A673 (cell line): ENCODE measurements around the gene IDH2. TPM values are rescaled to one million over a fixed set of nuclear protein-coding genes. Genes with fewer than 3 reads are reported as not detected.

Experiments
- BruUV-seq: library from RNA; stranded (reverse); fragments of 400-500 nt; replicated peaks from 2 replicates; lab custom pipeline; 2021; lab: Mats Ljungman, UMichigan
- CTCF ChIA-PET: fragments of 300-600 bp; sonication (Branson Sonifier 250); formaldehyde crosslinking; loops from one replicate; lab custom pipeline; 2022; ENCODE audit warnings: antibody characterized with exemption; lab: Charles Lee
- POLR2A ChIA-PET: fragments of 300-600 bp; sonication (Branson Sonifier 250); formaldehyde crosslinking; loops from one replicate; lab custom pipeline; 2022; ENCODE audit warnings: antibody characterized with exemption; ENCODE audit not compliant: low non-redundant PET; lab: Charles Lee
- DNase-seq: peaks from one replicate; pipeline ENCODE4 v3.0.0-alpha.2; 2015; ENCODE audit warnings: low spot score
- H3K27ac ChIP-seq: fragments of 200-600 bp; sonication (generic); 2 replicates; pipeline ENCODE4 v1.5.1; 2016; ENCODE audit warnings: mixed run types, low read depth, mild to moderate bottlenecking, mixed read lengths, antibody characterized with exemption, low read length; ENCODE audit not compliant: poor library complexity, severe bottlenecking
- H3K27me3 ChIP-seq: fragments of 200-600 bp; sonication (generic); replicated peaks from 2 replicates; pipeline ENCODE4 v1.6.1; 2017; ENCODE audit warnings: mixed run types, low read depth, mild to moderate bottlenecking, mixed read lengths, antibody characterized with exemption, low read length; ENCODE audit not compliant: insufficient read depth, poor library complexity
- H3K36me3 ChIP-seq: fragments of 200-600 bp; sonication (generic); 2 replicates; pipeline ENCODE4 v1.6.1; 2016; ENCODE audit warnings: mixed run types, mild to moderate bottlenecking, mixed read lengths, antibody characterized with exemption, low read length; ENCODE audit not compliant: insufficient read depth, poor library complexity, severe bottlenecking
- H3K4me1 ChIP-seq: fragments of 200-600 bp; sonication (generic); 2 replicates; pipeline ENCODE4 v1.6.1; 2017; ENCODE audit warnings: mixed run types, mild to moderate bottlenecking, mixed read lengths, antibody characterized with exemption, low read length; ENCODE audit not compliant: insufficient read depth, poor library complexity, severe bottlenecking
- H3K4me3 ChIP-seq: fragments of 200-600 bp; sonication (generic); 2 replicates; pipeline ENCODE4 v1.5.1; 2016; ENCODE audit warnings: low read depth, mixed run types, mild to moderate bottlenecking, mixed read lengths, low read length; ENCODE audit not compliant: poor library complexity, severe bottlenecking
- H3K9me3 ChIP-seq: fragments of 200-600 bp; sonication (generic); 2 replicates; pipeline ENCODE4 v1.6.1; 2016; ENCODE audit warnings: mixed run types, low read depth, mild to moderate bottlenecking, mixed read lengths, antibody characterized with exemption, low read length; ENCODE audit not compliant: poor library complexity, severe bottlenecking
- EZH2 ChIP-seq: fragments of 200-600 bp; sonication (generic); IDR thresholded peaks from 2 replicates; pipeline ENCODE4 v1.6.1; 2017; ENCODE audit warnings: borderline replicate concordance, low read depth, mild to moderate bottlenecking, mixed read lengths, antibody characterized with exemption, low read length; ENCODE audit not compliant: poor library complexity, severe bottlenecking
- intact Hi-C: fragments of 100-400 bp; cut with micrococcal nuclease; formaldehyde crosslinking; loops from one replicate; pipeline ENCODE4 v1.10.0; 2022; ENCODE audit not compliant: unreplicated experiment
- total RNA-seq: library from RNA; stranded (reverse); gene quantifications from 2 replicates; pipeline ENCODE4 v1.2.3, GENCODE V29; 2021
- TF ChIP-seq, protein P1 (sequence below): fragments of 300-800, 200-600 bp; sonication (generic); conservative IDR thresholded peaks from 2 replicates; pipeline ENCODE4 v1.5.1; 2017; ENCODE audit warnings: low read depth, mild to moderate bottlenecking, antibody characterized with exemption, low read length, moderate library complexity, mixed read lengths

The IDH2 gene
- total RNA-seq, 1 experiment from 2014 or later = 99.0 TPM

DNA sequence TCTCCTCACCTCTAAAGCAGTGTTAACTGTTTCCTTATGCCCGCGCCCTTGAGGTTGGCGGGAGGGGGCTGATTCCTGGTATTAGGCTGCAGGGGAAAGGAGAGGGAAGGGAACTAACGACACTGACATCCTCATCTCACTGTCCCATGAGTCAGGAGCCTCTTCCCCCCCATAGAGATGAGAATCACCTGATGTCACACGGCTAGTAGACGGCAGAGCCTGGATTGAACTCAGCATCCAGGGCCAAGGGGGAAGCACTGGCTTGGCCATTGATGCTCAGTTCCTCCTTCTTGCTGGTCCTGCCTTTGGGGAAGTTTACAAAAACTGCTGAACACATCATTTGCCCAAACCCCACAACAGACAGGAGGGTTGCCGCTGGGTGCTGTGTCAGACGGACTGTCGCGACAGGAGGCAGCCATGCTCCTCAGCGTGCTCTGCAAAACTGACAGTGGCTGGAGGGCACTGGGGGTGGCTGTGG is 38.5 kb downstream of the IDH2 start:
- BruUV-seq = no TSS peak
- Histone ChIP-seq H3K27me3 (no peaks in the 10 kb centered on the region), H3K9me3 (no peaks in the 10 kb centered on the region), H3K4me3 (no peak overlapping the region), H3K27ac (no peak overlapping the region), H3K4me1 (peaks cover 7% of the 10 kb centered on the region), H3K36me3 (no peaks in the 10 kb centered on the region)
- TF ChIP-seq, protein P1, sequence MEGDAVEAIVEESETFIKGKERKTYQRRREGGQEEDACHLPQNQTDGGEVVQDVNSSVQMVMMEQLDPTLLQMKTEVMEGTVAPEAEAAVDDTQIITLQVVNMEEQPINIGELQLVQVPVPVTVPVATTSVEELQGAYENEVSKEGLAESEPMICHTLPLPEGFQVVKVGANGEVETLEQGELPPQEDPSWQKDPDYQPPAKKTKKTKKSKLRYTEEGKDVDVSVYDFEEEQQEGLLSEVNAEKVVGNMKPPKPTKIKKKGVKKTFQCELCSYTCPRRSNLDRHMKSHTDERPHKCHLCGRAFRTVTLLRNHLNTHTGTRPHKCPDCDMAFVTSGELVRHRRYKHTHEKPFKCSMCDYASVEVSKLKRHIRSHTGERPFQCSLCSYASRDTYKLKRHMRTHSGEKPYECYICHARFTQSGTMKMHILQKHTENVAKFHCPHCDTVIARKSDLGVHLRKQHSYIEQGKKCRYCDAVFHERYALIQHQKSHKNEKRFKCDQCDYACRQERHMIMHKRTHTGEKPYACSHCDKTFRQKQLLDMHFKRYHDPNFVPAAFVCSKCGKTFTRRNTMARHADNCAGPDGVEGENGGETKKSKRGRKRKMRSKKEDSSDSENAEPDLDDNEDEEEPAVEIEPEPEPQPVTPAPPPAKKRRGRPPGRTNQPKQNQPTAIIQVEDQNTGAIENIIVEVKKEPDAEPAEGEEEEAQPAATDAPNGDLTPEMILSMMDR = no peak
- no peak for DNase-seq
- POLR2A ChIA-PET = no interaction called here
- intact Hi-C loops = no loop called here
- CTCF ChIA-PET = no interaction called here

DNA sequence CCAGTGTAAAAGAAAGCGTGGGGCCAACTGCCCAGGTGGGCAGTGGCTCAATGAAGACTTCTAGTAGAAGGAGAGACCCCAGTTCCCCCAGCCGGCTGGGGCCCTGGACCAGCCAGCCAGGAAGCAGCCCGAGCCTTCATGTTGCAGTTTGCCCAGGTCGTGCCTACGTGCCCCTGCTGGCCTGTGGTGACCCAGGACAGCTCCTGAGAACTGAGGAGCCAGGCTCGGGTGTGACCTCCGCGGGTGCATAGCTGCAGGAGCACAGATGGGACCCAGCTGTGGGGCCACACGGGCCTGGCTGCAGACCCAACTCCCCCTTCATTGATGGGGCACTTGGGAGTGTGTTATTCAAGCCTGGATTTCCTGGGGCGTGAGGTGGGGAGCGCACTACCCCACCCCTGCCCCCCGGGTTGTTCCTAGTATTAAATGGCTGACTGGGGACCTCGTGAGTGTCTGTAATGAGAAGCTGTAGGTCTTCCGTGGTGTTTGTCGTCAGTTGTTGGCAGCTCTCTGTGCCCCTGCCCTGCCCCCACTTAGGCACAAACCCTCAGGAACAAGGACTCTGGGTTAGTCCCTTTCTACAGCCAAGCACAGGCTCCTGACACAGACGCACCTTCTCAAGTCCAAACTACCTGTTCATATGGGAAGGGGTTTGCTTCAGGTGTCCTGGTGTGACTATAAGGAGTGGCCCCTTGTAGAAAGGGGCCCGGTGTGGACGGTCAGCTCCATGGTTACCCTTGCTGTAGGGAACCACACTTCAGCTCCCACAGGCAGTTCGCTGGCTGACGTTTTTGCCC is 39.1 kb downstream of the IDH2 start:
- no peaks in the 10 kb centered on the region for H3K27me3 ChIP-seq
- BruUV-seq = no TSS peak
- CTCF ChIA-PET = no interaction called here
- DNase-seq = no peak
- POLR2A ChIA-PET = no interaction called here
- TF ChIP-seq, protein P1 = no peak
- TF ChIP-seq EZH2 = no peak
- H3K27ac ChIP-seq = no peak overlapping the region
- intact Hi-C loops = no loop called here
- H3K4me3 ChIP-seq = no peak overlapping the region
- no peaks in the 10 kb centered on the region for H3K36me3 ChIP-seq
- H3K4me1 ChIP-seq = peaks cover 7% of the 10 kb centered on the region
- H3K9me3 ChIP-seq = no peaks in the 10 kb centered on the region

DNA sequence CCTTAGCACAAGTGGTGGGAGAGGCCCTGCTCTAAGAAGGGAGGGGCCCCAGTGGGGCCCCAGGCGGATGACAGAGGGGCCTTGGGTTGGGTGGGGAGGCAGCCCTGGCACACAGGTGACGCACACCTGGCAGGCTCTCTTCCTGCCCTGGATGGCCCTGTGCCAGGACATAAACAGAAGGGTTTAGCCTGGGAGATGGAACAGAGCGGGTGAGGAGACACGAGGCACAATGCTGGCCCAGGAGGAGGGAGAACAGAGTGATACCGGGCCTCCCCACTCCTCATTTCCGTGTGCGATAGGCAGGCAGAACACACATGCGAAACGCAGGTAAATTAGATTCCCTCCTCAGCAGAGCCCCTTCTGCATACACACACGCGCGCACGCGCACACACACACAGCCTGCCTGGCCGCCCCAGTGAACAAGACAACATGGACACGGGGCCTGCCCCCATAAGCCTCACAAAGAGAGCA is 39.8 kb downstream of the IDH2 start:
- Histone ChIP-seq H3K4me3 (no peak overlapping the region), H3K27me3 (no peaks in the 10 kb centered on the region), H3K9me3 (no peaks in the 10 kb centered on the region), H3K36me3 (no peaks in the 10 kb centered on the region), H3K27ac (no peak overlapping the region), H3K4me1 (peaks cover 7% of the 10 kb centered on the region)
- intact Hi-C loops = no loop called here
- BruUV-seq = no TSS peak
- DNase-seq = no peak
- CTCF ChIA-PET = no interaction called here
- POLR2A ChIA-PET = no interaction called here
- TF ChIP-seq, protein P1 = no peak
- TF ChIP-seq EZH2 = no peak
